Stimulated activated CD4-positive, alpha-beta T cell treated with anti-CD3 and anti-CD28 coated beads, Interleukin-2, amount 100 ng/mL, for 24 hours (primary cell): ENCODE results near the gene INS.

Source experiments
- DNase-seq, 2 donors: peaks; one replicate each; pipeline ENCODE4 v3.0.0-alpha.2; 2020

INS gene

GRCh38 chr11:2113776-2114175 is 47.2 kb downstream of the INS start:
- no peak for DNase-seq

DNA sequence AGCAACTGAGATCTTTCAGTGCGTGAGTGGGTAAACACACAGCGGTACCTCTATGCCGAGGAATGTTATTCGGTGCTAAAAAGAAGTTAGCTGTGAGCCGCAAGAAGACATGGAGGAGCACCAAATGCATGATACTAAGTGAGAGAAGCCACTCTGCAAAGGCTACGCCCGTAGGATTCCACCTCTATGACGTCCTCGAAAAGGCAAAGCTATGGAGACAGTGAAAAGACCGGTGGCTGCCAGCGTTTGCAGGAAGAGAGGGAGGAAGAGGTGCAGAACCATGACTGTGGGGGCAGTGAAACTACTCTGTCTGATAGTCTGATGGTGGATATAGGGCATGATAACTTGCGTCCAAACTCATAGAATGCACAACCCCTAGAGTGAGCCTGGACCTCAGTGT is 50.5 kb downstream of the INS start:
- no peak for DNase-seq
